ENCODE measurements around the gene ZNF665. TPM values are rescaled to one million over a fixed set of nuclear protein-coding genes. Genes with fewer than 3 reads are reported as not detected.
A peak's percentile ranks its signal among the peaks of the same experiment; 100 is the strongest.

The ZNF665 gene
- total and polyA plus RNA-seq, 11 donors = 0.38 to 3.6 (median 1.00) TPM

DNA sequence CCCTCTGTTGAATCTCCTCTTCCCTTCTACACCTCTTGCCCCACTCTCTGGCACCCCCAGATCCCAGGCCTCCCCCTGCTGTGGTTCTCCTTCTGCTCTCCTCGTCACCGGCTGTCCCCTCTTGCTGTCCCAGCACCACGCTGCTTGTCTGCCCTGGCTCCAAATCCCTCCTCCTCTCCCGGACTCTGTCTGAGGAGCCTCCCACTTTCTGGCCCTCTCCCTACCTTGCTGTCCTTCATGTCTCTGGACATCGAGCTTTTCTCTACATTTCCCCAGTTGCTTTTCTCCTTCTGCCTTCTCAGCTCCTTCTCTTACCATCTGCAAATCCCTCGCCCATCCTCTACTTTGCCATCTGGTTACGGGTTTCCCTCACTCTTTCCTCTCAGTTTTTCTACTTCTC is 35.5 kb downstream of the ZNF665 start:
- peak overlapping the region; percentile 44 to 89 (median 82) for H3K27ac ChIP-seq
- peak in 3 of 5 donors; percentile 16 to 28 (median 23) for DNase-seq
- peaks cover 0 to 52% (median 2%) of the 10 kb centered on the region in 12 donors for H3K9me3 ChIP-seq
- 14 to 21% (median 18%) methylated on average over 7 of the region's 7 CpGs for WGBS, 4 donors
- peak overlapping the region; percentile 70 to 88 (median 74) for H3K4me3 ChIP-seq
- ATAC-seq = peak in 3 of 4 donors; percentile 23 to 51 (median 32)
- TF ChIP-seq, protein P1, sequence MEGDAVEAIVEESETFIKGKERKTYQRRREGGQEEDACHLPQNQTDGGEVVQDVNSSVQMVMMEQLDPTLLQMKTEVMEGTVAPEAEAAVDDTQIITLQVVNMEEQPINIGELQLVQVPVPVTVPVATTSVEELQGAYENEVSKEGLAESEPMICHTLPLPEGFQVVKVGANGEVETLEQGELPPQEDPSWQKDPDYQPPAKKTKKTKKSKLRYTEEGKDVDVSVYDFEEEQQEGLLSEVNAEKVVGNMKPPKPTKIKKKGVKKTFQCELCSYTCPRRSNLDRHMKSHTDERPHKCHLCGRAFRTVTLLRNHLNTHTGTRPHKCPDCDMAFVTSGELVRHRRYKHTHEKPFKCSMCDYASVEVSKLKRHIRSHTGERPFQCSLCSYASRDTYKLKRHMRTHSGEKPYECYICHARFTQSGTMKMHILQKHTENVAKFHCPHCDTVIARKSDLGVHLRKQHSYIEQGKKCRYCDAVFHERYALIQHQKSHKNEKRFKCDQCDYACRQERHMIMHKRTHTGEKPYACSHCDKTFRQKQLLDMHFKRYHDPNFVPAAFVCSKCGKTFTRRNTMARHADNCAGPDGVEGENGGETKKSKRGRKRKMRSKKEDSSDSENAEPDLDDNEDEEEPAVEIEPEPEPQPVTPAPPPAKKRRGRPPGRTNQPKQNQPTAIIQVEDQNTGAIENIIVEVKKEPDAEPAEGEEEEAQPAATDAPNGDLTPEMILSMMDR (IDR thresholded peaks at IDR 0.05) = no peak
- no peak for TF ChIP-seq POLR2A (IDR thresholded peaks at IDR 0.05)
- H3K36me3 ChIP-seq = peaks cover 0 to 20% (median 12%) of the 10 kb centered on the region in 9 donors
- H3K4me1 ChIP-seq = peaks cover 0 to 24% (median 11%) of the 10 kb centered on the region in 12 donors
- intact Hi-C loops (cut with DNase I) = loop anchor here in 5 of 10 donors (2.0 to 10.0 kb wide), 8 partner anchors 27 to 97 kb away; partner anchors contain the start of genes VN1R2 (in 1 of the 5), ZNF160 (in 1 of the 5), ZNF665 (in 1 of the 5) and ZNF677 (in 1 of the 5)
- H3K27me3 ChIP-seq = no peaks in the 10 kb centered on the region

DNA sequence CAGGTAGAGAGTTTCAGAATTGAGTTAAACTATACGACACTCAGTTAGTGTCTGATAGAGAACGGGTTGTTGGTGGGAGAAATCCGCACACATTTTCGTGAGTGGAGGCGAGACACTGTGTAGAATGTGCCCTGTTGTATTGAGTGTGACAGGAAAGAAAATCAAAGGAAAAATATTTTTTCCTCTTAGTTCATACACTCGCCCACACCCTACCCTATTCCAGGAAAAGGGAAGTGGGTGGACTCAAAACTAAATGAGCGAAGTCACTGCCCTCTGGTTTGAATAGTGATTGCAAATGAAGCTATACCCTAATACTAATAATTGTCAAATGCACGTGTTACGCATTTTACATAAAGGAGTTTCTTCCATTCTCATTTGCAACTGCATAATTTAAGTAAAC is 36.3 kb downstream of the ZNF665 start:
- ATAC-seq = peak in 1 of 4 donors; percentile 41
- intact Hi-C loops (cut with DNase I) = loop anchor here in 4 of 10 donors (2.0 to 10.0 kb wide), 6 partner anchors 26 to 98 kb away; partner anchors contain the start of genes VN1R2 (in 1 of the 4), ZNF665 (in 1 of the 4) and ZNF677 (in 1 of the 4)

DNA sequence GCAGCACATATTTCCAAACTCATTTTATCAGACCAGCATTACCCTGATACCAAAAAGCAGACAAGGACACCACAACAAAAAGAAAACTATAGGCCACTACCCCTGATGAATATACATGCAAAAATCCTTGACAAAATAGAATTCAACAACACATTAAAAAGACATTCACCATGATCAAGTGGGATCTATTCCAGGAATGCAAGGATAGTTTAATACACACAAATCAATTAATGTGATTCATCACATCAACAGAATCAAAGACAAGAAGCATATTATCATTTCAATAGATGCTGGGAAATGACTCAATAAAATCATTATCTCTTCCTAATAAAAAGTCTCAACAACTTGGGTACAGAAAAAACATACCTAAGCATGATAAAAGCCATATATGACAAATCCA is 45.5 kb downstream of the ZNF665 start:
- DNase-seq (no peak), ATAC-seq (no peak)
- Histone ChIP-seq H3K36me3 (peaks cover 7 to 93% (median 64%) of the 10 kb centered on the region in 9 donors), H3K27me3 (no peaks in the 10 kb centered on the region), H3K4me3 (no peak overlapping the region), H3K4me1 (no peaks in the 10 kb centered on the region), H3K27ac (no peak overlapping the region), H3K9me3 (peaks cover under 1 to 94% (median 61%) of the 10 kb centered on the region in 12 donors)
- no peak for TF ChIP-seq POLR2A (IDR thresholded peaks at IDR 0.05)
- TF ChIP-seq, protein P1 (IDR thresholded peaks at IDR 0.05) = no peak
- intact Hi-C loops (cut with DNase I) = no loop called here

More for the DNA sequence above, 36.3 kb downstream of the ZNF665 start:
- 63 to 72% (median 71%) methylated on average over 9 of the region's 9 CpGs for WGBS, 4 donors
- Histone ChIP-seq H3K9me3 (peaks cover 0 to 51% (median 0%) of the 10 kb centered on the region in 12 donors), H3K27ac (peak overlapping the region in 10 of 12 donors; percentile 29 to 89 (median 78)), H3K4me3 (peak overlapping the region in 9 of 12 donors; percentile 70 to 88 (median 77)), H3K4me1 (peaks cover 0 to 24% (median 11%) of the 10 kb centered on the region in 12 donors), H3K36me3 (peaks cover 0 to 26% (median 12%) of the 10 kb centered on the region in 9 donors), H3K27me3 (no peaks in the 10 kb centered on the region)
- DNase-seq = no peak
- TF ChIP-seq POLR2A (IDR thresholded peaks at IDR 0.05) = no peak
- TF ChIP-seq, protein P1 (IDR thresholded peaks at IDR 0.05) = no peak

DNA sequence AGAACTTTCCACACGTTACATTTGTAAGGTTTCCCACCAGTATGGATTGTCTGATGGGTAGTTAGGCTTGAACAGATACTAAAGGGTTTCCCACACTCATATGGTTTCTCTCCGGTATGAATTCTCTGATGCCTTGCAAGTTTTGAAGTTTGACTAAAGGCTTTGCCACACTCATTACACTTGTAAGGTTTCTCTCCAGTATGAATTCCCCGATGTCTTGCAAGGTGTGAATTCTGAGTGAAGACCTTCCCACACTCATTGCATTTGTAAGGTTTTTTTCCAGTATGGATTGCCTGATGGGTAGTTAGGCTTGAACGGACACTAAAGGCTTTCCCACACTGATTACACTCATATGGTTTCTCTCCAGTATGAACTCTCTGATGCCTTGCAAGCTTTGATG is 52.8 kb downstream of the ZNF665 start:
- Histone ChIP-seq H3K4me3 (no peak overlapping the region), H3K9me3 (peaks cover 0 to 92% (median 51%) of the 10 kb centered on the region in 12 donors), H3K36me3 (peaks cover 14 to 46% (median 32%) of the 10 kb centered on the region in 9 donors), H3K27ac (no peak overlapping the region), H3K27me3 (no peaks in the 10 kb centered on the region), H3K4me1 (no peaks in the 10 kb centered on the region)
- ATAC-seq = no peak
- WGBS, 4 donors = 91 to 99% (median 98%) methylated on average over 4 of the region's 4 CpGs
- intact Hi-C loops (cut with DNase I) = no loop called here
- DNase-seq = no peak
- no peak for TF ChIP-seq POLR2A (IDR thresholded peaks at IDR 0.05)
- TF ChIP-seq, protein P1 (IDR thresholded peaks at IDR 0.05) = no peak

All from heart left ventricle (tissue), 16 donors.